A673 (cell line): ENCODE data around the gene CABP4. TPM values are rescaled to one million over a fixed set of nuclear protein-coding genes. Genes with fewer than 3 reads are reported as not detected.
"Not testable (repeated sequence)": the region's sequence is repeated elsewhere in the genome, so short reads cannot be mapped to it uniquely, and the experiment has no call there.

Experiments used
- BruUV-seq: library from RNA; stranded (reverse); fragments of 400-500 nt; replicated peaks from 2 replicates; lab custom pipeline; 2021; lab: Mats Ljungman, UMichigan
- CTCF ChIA-PET: fragments of 300-600 bp; sonication (Branson Sonifier 250); formaldehyde crosslinking; loops from one replicate; lab custom pipeline; 2022; ENCODE audit warnings: antibody characterized with exemption; lab: Charles Lee
- POLR2A ChIA-PET: fragments of 300-600 bp; sonication (Branson Sonifier 250); formaldehyde crosslinking; loops from one replicate; lab custom pipeline; 2022; ENCODE audit warnings: antibody characterized with exemption; ENCODE audit not compliant: low non-redundant PET; lab: Charles Lee
- DNase-seq: peaks from one replicate; pipeline ENCODE4 v3.0.0-alpha.2; 2015; ENCODE audit warnings: low spot score
- H3K27ac ChIP-seq: fragments of 200-600 bp; sonication (generic); 2 replicates; pipeline ENCODE4 v1.5.1; 2016; ENCODE audit warnings: mixed run types, low read depth, mild to moderate bottlenecking, mixed read lengths, antibody characterized with exemption, low read length; ENCODE audit not compliant: poor library complexity, severe bottlenecking
- H3K27me3 ChIP-seq: fragments of 200-600 bp; sonication (generic); replicated peaks from 2 replicates; pipeline ENCODE4 v1.6.1; 2017; ENCODE audit warnings: mixed run types, low read depth, mild to moderate bottlenecking, mixed read lengths, antibody characterized with exemption, low read length; ENCODE audit not compliant: insufficient read depth, poor library complexity
- H3K36me3 ChIP-seq: fragments of 200-600 bp; sonication (generic); 2 replicates; pipeline ENCODE4 v1.6.1; 2016; ENCODE audit warnings: mixed run types, mild to moderate bottlenecking, mixed read lengths, antibody characterized with exemption, low read length; ENCODE audit not compliant: insufficient read depth, poor library complexity, severe bottlenecking
- H3K4me1 ChIP-seq: fragments of 200-600 bp; sonication (generic); 2 replicates; pipeline ENCODE4 v1.6.1; 2017; ENCODE audit warnings: mixed run types, mild to moderate bottlenecking, mixed read lengths, antibody characterized with exemption, low read length; ENCODE audit not compliant: insufficient read depth, poor library complexity, severe bottlenecking
- H3K4me3 ChIP-seq: fragments of 200-600 bp; sonication (generic); 2 replicates; pipeline ENCODE4 v1.5.1; 2016; ENCODE audit warnings: low read depth, mixed run types, mild to moderate bottlenecking, mixed read lengths, low read length; ENCODE audit not compliant: poor library complexity, severe bottlenecking
- H3K9me3 ChIP-seq: fragments of 200-600 bp; sonication (generic); 2 replicates; pipeline ENCODE4 v1.6.1; 2016; ENCODE audit warnings: mixed run types, low read depth, mild to moderate bottlenecking, mixed read lengths, antibody characterized with exemption, low read length; ENCODE audit not compliant: poor library complexity, severe bottlenecking
- CTCF ChIP-seq: fragments of 300-800, 200-600 bp; sonication (generic); conservative IDR thresholded peaks from 2 replicates; pipeline ENCODE4 v1.5.1; 2017; ENCODE audit warnings: low read depth, mild to moderate bottlenecking, antibody characterized with exemption, low read length, moderate library complexity, mixed read lengths
- EZH2 ChIP-seq: fragments of 200-600 bp; sonication (generic); IDR thresholded peaks from 2 replicates; pipeline ENCODE4 v1.6.1; 2017; ENCODE audit warnings: borderline replicate concordance, low read depth, mild to moderate bottlenecking, mixed read lengths, antibody characterized with exemption, low read length; ENCODE audit not compliant: poor library complexity, severe bottlenecking
- intact Hi-C: fragments of 100-400 bp; cut with micrococcal nuclease; formaldehyde crosslinking; loops from one replicate; pipeline ENCODE4 v1.10.0; 2022; ENCODE audit not compliant: unreplicated experiment
- total RNA-seq: library from RNA; stranded (reverse); gene quantifications from 2 replicates; pipeline ENCODE4 v1.2.3, GENCODE V29; 2021

Gene CABP4
- total RNA-seq, 1 experiment from 2014 or later: not detected

DNA sequence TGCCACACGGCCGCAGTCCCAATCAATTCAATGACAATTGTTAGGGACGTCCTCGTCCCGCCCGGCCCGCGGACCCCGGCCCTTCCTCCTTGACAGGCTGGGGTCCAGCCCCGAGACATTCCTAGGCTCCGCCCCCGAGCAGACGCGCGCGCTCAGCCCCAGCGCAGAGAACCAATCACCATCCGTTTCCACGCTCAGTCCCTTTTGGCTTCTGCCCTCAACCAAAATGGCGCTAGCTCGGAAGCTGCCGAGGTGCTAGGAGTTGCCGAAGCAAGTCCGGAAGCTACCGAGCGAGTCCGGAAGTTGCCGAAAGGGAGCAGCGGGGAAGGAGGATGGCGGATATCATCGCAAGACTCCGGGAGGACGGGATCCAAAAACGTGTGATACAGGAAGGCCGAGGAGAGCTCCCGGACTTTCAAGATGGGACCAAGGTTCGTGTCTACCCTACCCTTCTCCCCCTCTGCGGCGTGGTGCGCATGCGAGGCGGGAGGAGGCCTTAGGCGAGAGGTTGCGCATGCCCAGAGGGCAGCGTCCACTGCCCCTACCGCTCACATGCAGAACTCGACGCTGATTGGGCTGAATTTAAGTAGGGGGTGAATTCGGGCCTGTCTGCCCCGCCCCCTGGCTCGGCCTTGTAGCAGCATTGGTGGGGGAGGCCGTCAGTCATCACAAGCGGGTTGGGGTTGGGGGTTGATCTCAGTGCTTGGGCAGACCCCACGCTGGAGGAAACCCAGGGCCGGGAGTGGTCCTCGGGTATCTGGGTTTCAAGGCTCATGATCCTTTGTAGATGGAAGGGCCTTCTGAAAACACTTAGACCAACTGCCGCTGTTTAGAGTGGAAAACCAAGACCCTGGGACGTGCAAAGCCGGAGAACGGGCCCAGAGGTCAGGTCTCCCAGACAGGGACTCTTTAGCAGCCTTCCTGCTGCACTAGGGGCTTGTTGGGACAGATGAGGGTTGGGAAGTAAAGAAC lies 28.0 kb downstream of the CABP4 start, which contains the start of gene AIP:
Gene AIP, plus strand, starts transcription at position 200 of the 972 bp plus-strand sequence. Its CDS starts 133 bp downstream, at position 333.
- Histone ChIP-seq H3K4me3 (peak within 1 kb of the TSS; percentile 54), H3K36me3 (no peaks in the 10 kb centered on the region), H3K4me1 (peaks cover 9% of the 10 kb centered on the region), H3K27me3 (no peaks in the 10 kb centered on the region), H3K27ac (peak within 1 kb of the TSS; percentile 76), H3K9me3 (no peaks in the 10 kb centered on the region)
- TSS peak; percentile 73 for BruUV-seq
- POLR2A ChIA-PET: interaction anchor here (0.6 kb wide), 1 partner anchor 53 kb away, joined by 7 read pairs; no protein-coding TSS in a partner anchor
- intact Hi-C loops: no loop called here
- TF ChIP-seq EZH2 (no peak), CTCF (no peak)
- DNase-seq: peak; percentile 100
- CTCF ChIA-PET: no interaction called here

DNA sequence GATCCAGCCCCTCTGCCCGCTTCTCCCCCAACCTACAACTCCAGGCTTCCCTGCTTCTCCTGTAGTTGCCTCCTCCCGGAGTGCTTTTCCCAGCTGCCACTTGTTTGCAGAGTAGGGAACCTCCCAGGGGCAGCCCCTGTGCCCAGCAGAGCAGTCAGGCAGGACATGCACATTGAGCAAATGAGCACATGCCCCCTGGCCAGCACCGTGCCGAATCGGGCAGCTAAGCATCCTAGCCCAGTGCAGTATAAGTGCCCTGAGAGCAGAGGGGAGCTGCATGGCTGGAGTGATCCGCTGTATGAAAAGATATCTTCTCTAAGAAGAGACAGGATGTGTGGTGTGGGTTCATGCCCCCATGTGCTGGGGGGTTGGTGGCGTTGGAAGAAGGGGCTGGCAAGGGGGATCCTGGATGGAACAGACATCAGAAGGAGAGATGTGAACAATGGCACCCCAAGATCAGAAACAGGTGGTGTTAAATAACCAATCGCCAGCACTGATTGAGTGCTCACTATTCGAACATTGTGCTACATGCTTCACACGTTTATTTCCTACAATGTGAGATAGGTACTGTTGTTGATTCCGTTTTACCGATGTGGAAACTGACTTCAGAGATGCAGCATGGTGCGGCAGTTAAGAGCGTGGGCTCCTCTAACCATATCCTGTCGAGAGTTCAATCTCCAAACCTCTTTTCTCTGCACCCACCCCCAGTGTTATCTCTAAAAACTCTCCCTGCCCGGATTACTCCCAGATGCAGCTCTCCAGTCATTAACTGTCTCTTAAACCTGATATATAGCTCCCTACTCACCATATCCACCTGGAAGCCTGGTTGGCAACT lies 28.9 kb downstream of the CABP4 start:
- Histone ChIP-seq H3K36me3 (peaks cover under 1% of the 10 kb centered on the region), H3K9me3 (no peaks in the 10 kb centered on the region), H3K27ac (no peak overlapping the region), H3K4me3 (peak overlapping the region; percentile 54), H3K27me3 (no peaks in the 10 kb centered on the region), H3K4me1 (peaks cover 9% of the 10 kb centered on the region)
- BruUV-seq: no TSS peak
- no peak for TF ChIP-seq EZH2
- no peak for TF ChIP-seq CTCF
- intact Hi-C loops: no loop called here
- CTCF ChIA-PET: no interaction called here
- POLR2A ChIA-PET: no interaction called here
- no peak for DNase-seq

GRCh38 chr11:67484847-67485311 lies 29.7 kb downstream of the CABP4 start:
- Histone ChIP-seq H3K27ac (no peak overlapping the region), H3K9me3 (no peaks in the 10 kb centered on the region), H3K36me3 (peaks cover 5% of the 10 kb centered on the region), H3K27me3 (no peaks in the 10 kb centered on the region), H3K4me1 (peaks cover 9% of the 10 kb centered on the region), H3K4me3 (no peak overlapping the region)
- intact Hi-C loops: no loop called here
- no peak for TF ChIP-seq CTCF
- no peak for TF ChIP-seq EZH2
- ChIA-PET POLR2A (no interaction called here), CTCF (no interaction called here)
- no TSS peak for BruUV-seq
- DNase-seq: no peak

DNA sequence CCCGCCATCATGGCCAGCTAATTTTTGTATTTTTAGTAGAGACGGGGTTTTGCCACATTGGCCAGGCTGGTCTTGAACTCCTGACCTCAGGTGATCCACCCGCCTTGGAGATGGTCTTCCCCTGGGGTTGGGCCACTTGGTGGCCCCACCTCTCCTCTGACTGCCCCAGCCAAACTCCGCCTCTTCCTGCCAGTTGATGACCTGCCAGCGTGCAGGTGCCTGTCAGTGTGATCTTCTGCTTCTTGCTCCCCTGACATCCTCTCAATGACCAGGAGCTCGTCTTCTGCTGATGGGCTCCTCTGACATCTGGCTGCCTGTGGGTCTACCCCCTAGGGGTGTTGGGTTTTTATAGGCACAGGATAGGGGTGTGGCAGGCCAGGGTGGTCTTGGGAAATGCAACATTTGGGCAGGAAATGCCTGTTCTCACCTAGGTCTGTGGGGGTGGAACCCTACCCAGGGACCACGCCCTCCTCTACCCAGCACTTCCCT lies 30.8 kb downstream of the CABP4 start:
- H3K4me1 ChIP-seq, POLR2A ChIA-PET, BruUV-seq, DNase-seq, intact Hi-C loops, H3K4me3 ChIP-seq, CTCF ChIA-PET, H3K36me3 ChIP-seq, H3K27ac ChIP-seq, H3K9me3 ChIP-seq, H3K27me3 ChIP-seq: not testable (repeated sequence)
